OCI-LY1 (cell line): ENCODE data around the gene BICD2.

ENCODE experiments used
- H2AFZ ChIP-seq: fragments of 200-600 bp; sonication (generic), shearing (Covaris generic); 2 replicates; pipeline ENCODE4 v1.6.0; 2014; ENCODE audit warnings: antibody characterized with exemption, mild to moderate bottlenecking, low read length
- H3F3A ChIP-seq: fragments of 200-600 bp; sonication (generic), shearing (Covaris generic); 2 replicates; pipeline ENCODE4 v1.6.0; 2014; ENCODE audit warnings: mild to moderate bottlenecking, antibody characterized with exemption, low read length, moderate library complexity; ENCODE audit not compliant: insufficient read depth
- H3K27ac ChIP-seq: fragments of 200-600 bp; sonication (generic); 2 replicates; pipeline ENCODE4 v1.5.1; 2014; ENCODE audit warnings: low read length, mixed run types, mild to moderate bottlenecking, low read depth; ENCODE audit not compliant: poor library complexity, severe bottlenecking
- H3K27me3 ChIP-seq: fragments of 200-600 bp; sonication (generic); 2 replicates; pipeline ENCODE4 v1.6.0; 2014; ENCODE audit warnings: antibody characterized with exemption, mild to moderate bottlenecking, low read length, moderate library complexity; ENCODE audit not compliant: insufficient read depth
- H3K36me3 ChIP-seq: fragments of 200-600 bp; sonication (generic); 2 replicates; pipeline ENCODE4 v1.6.1; 2014; ENCODE audit warnings: mild to moderate bottlenecking, antibody characterized with exemption, low read length, moderate library complexity, mixed read lengths; ENCODE audit not compliant: insufficient read depth
- H3K4me1 ChIP-seq: fragments of 200-600 bp; sonication (generic); 2 replicates; pipeline ENCODE4 v1.5.1; 2014; ENCODE audit warnings: mild to moderate bottlenecking, low read length, moderate library complexity; ENCODE audit not compliant: insufficient read depth, severe bottlenecking
- H3K4me2 ChIP-seq: fragments of 200-600 bp; sonication (generic), shearing (Covaris generic); 2 replicates; pipeline ENCODE4 v1.6.1; 2014; ENCODE audit warnings: low read length
- H3K4me3 ChIP-seq: fragments of 200-600 bp; sonication (generic); 2 replicates; pipeline ENCODE4 v1.5.1; 2014; ENCODE audit warnings: low read length, low read depth, mild to moderate bottlenecking, mixed read lengths; ENCODE audit not compliant: poor library complexity, severe bottlenecking
- H3K79me2 ChIP-seq: fragments of 200-600 bp; shearing (Covaris generic); 2 replicates; pipeline ENCODE4 v1.6.1; 2016; ENCODE audit warnings: mixed run types, low read length, mixed read lengths; ENCODE audit not compliant: insufficient read depth
- H3K9ac ChIP-seq: fragments of 200-600 bp; sonication (generic), shearing (Covaris generic); 2 replicates; pipeline ENCODE4 v1.6.1; 2014; ENCODE audit warnings: mild to moderate bottlenecking, low read length, mixed read lengths
- H3K9me2 ChIP-seq: fragments of 200-600 bp; sonication (generic), shearing (Covaris generic); 2 replicates; pipeline ENCODE4 v1.6.1; 2014; ENCODE audit warnings: low read depth, mild to moderate bottlenecking, low read length, mixed read lengths
- H3K9me3 ChIP-seq: fragments of 200-600 bp; shearing (Covaris generic); 2 replicates; pipeline ENCODE4 v1.6.1; 2014; ENCODE audit warnings: low read length, mixed read lengths
- H4K20me1 ChIP-seq: fragments of 200-600 bp; sonication (generic), shearing (Covaris generic); 2 replicates; pipeline ENCODE4 v1.6.0; 2016; ENCODE audit warnings: mild to moderate bottlenecking, low read length; ENCODE audit not compliant: insufficient read depth
- EZH2 ChIP-seq: fragments of 200-600 bp; sonication (generic), shearing (Covaris generic); IDR thresholded peaks from 2 replicates; pipeline ENCODE4 v1.8.0; 2017; ENCODE audit warnings: borderline replicate concordance, mixed run types, mild to moderate bottlenecking, antibody characterized with exemption, low read length, moderate library complexity, mixed read lengths
- TF ChIP-seq, protein P1 (sequence below): fragments of 200-600 bp; sonication (generic), shearing (Covaris generic); IDR thresholded peaks from 2 replicates; pipeline ENCODE4 v1.5.1; 2017; ENCODE audit warnings: mild to moderate bottlenecking, antibody characterized with exemption, low read length, moderate library complexity, mixed read lengths

BICD2 gene

GRCh38 chr9:92726971-92727715, 37.5 kb downstream of the BICD2 start:
- Histone ChIP-seq H3K27me3 (no peaks in the 10 kb centered on the region), H3K9me2 (no peaks in the 10 kb centered on the region), H3K9me3 (no peaks in the 10 kb centered on the region), H3K36me3 (peaks cover 28% of the 10 kb centered on the region; the same call in 1 of the 2 replicates), H2AFZ (no peak overlapping the region), H3K4me2 (peak overlapping the region; percentile 80), H4K20me1 (no peaks in the 10 kb centered on the region), H3F3A (no peaks in the 10 kb centered on the region; the same call in 1 of the 2 replicates), H3K27ac (peak overlapping the region; percentile 95), H3K79me2 (peaks cover 22% of the 10 kb centered on the region), H3K4me3 (peak overlapping the region; percentile 52), H3K4me1 (peaks cover 100% of the 10 kb centered on the region), H3K9ac (peak overlapping the region; percentile 59; the same call in 1 of the 2 replicates)
- TF ChIP-seq EZH2, result no peak
- TF ChIP-seq, protein P1, sequence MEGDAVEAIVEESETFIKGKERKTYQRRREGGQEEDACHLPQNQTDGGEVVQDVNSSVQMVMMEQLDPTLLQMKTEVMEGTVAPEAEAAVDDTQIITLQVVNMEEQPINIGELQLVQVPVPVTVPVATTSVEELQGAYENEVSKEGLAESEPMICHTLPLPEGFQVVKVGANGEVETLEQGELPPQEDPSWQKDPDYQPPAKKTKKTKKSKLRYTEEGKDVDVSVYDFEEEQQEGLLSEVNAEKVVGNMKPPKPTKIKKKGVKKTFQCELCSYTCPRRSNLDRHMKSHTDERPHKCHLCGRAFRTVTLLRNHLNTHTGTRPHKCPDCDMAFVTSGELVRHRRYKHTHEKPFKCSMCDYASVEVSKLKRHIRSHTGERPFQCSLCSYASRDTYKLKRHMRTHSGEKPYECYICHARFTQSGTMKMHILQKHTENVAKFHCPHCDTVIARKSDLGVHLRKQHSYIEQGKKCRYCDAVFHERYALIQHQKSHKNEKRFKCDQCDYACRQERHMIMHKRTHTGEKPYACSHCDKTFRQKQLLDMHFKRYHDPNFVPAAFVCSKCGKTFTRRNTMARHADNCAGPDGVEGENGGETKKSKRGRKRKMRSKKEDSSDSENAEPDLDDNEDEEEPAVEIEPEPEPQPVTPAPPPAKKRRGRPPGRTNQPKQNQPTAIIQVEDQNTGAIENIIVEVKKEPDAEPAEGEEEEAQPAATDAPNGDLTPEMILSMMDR, result no peak

DNA sequence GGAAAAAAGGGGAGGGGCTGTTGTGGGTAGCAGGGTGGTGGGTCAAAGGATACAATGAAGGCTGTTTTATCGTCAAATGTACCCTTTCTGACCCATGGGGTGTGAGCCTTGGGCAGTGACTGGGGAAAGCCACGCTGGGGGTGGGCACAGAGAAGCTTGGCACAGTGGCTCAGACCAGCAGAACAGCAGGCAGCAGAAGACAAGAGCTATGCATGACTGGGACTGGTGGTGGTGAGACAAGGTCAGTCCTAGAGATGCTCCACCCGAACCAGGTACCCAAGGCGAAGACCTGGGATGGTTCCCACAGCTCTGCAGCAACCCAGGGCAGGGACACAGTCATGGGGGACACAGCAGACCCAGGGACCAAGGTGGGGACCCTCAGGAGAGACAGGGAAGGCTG, 38.3 kb downstream of the BICD2 start:
- Histone ChIP-seq H3K36me3 (peaks cover 36% of the 10 kb centered on the region; the same call in 1 of the 2 replicates), H3K9ac (no peak overlapping the region), H4K20me1 (no peaks in the 10 kb centered on the region), H3K4me1 (peaks cover 100% of the 10 kb centered on the region), H3K9me2 (no peaks in the 10 kb centered on the region), H3K4me3 (no peak overlapping the region), H3K79me2 (peaks cover 15% of the 10 kb centered on the region), H3K27ac (peak overlapping the region; percentile 95), H3K4me2 (no peak overlapping the region; the same call in 1 of the 2 replicates), H2AFZ (no peak overlapping the region), H3K27me3 (no peaks in the 10 kb centered on the region), H3K9me3 (no peaks in the 10 kb centered on the region), H3F3A (peaks cover 5% of the 10 kb centered on the region; the same call in 1 of the 2 replicates)
- TF ChIP-seq EZH2, result no peak
- TF ChIP-seq, protein P1, result no peak

DNA sequence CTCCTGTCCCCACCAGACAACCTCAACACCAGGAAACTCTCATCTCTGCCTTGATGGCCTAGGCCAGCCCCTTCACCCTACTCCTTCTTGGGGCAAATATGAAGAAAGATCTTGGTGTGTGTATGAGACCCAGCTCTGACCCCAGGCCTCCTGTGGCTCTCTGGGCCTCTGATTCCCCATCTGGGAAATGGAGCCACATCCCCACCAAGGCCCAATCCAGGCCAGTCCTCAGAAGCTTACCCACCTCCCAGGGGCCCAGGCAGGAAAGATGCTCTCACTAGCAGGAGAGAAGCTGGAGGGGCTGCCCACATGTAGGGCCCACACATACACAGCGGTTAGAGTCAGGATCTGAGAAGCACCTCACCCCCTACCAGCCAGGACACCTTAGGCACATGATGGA, 38.9 kb downstream of the BICD2 start:
- H3K27me3 ChIP-seq, result no peaks in the 10 kb centered on the region
- no peak overlapping the region for H3K9ac ChIP-seq
- TF ChIP-seq, protein P1, result no peak
- TF ChIP-seq EZH2, result no peak
- H3F3A ChIP-seq, result peaks cover 7% of the 10 kb centered on the region; the same call in 1 of the 2 replicates
- peak overlapping the region; percentile 95 for H3K27ac ChIP-seq
- H4K20me1 ChIP-seq, result no peaks in the 10 kb centered on the region
- H3K4me3 ChIP-seq, result no peak overlapping the region
- H3K36me3 ChIP-seq, result peaks cover 39% of the 10 kb centered on the region; the same call in 1 of the 2 replicates
- no peak overlapping the region for H2AFZ ChIP-seq
- peaks cover 100% of the 10 kb centered on the region for H3K4me1 ChIP-seq
- H3K4me2 ChIP-seq, result no peak overlapping the region; the same call in 1 of the 2 replicates
- H3K9me3 ChIP-seq, result no peaks in the 10 kb centered on the region
- no peaks in the 10 kb centered on the region for H3K9me2 ChIP-seq
- H3K79me2 ChIP-seq, result peaks cover 10% of the 10 kb centered on the region
